ENCODE measurements around the gene DNLZ.

GRCh38 chr9:136345281-136346156 lies 18.0 kb downstream of the DNLZ start:
- TF ChIP-seq ZNF24 (IDR thresholded peaks at IDR 0.05) (no peak), SUPT20H (IDR thresholded peaks at IDR 0.05; ENCODE audit: borderline replicate concordance, control insufficient read depth, low read depth, low read length) (no peak), CTCF (IDR thresholded peaks at IDR 0.05 in 2 of 3, conservative IDR thresholded peaks at IDR 0.05 in 1 of 3; ENCODE audit: control insufficient read depth in 2 of 3, extremely low read depth in 1 of 3, insufficient read depth in 1 of 3, low read depth in 3 of 3, low read length in 3 of 3) (no peak), ESRRA (IDR thresholded peaks at IDR 0.05; ENCODE audit: low read length) (no peak), KDM1A (IDR thresholded peaks at IDR 0.05; ENCODE audit: borderline replicate concordance) (no peak), RCOR1 (conservative IDR thresholded peaks at IDR 0.05; ENCODE audit: low read depth, low read length) (no peak), RAD21 (IDR thresholded peaks at IDR 0.05; ENCODE audit: insufficient read depth, low read depth, low read length) (no peak)

All from GM12878 (cell line).